Measurements from ENCODE around the gene NKIRAS1. TPM values are rescaled to one million over a fixed set of nuclear protein-coding genes. Genes with fewer than 3 reads are reported as not detected.
"Not testable (repeated sequence)": the region's sequence is repeated elsewhere in the genome, so short reads cannot be mapped to it uniquely, and the experiment has no call there.

The NKIRAS1 gene
- total and polyA plus RNA-seq, 3 experiments from 2014 or later = 5.3 to 7.2 (median 6.1) TPM

GRCh38 chr3:23923786-23924185 lies 7.0 kb upstream of the NKIRAS1 start:
- Mint-ChIP-seq H3K27me3 (peaks cover 0 to 2% of the 10 kb centered on the region in 2 donors), H3K27ac (peak overlapping the region in 2 of 8 donors; percentile 54 to 70), H3K4me3 (no peak overlapping the region), H3K4me1 (peaks cover 15 to 21% (median 20%) of the 10 kb centered on the region in 3 donors), H3K36me3 (peaks cover 0 to 44% (median 6%) of the 10 kb centered on the region in 3 donors), H3K9me3 (no peaks in the 10 kb centered on the region)
- Histone ChIP-seq H3K9me3 (ENCODE audit: low read length) (no peaks in the 10 kb centered on the region), H3K27ac (ENCODE audit: low read depth, low read length) (no peak overlapping the region), H3K4me1 (ENCODE audit: insufficient read depth, low read length) (peaks cover 4% of the 10 kb centered on the region), H3K4me3 (ENCODE audit: low read length) (no peak overlapping the region), H3K36me3 (ENCODE audit: insufficient read depth, low read length) (peaks cover 17% of the 10 kb centered on the region), H3K27me3 (ENCODE audit: insufficient read depth, low read length, poor library complexity, severe bottlenecking) (no peaks in the 10 kb centered on the region)
- ChIA-PET POLR2A (interaction anchor here (1.2 kb wide), 1 partner anchor 14 kb away, joined by 11 read pairs; no protein-coding TSS in a partner anchor), CTCF (no interaction called here)
- DNase-seq = no peak

DNA sequence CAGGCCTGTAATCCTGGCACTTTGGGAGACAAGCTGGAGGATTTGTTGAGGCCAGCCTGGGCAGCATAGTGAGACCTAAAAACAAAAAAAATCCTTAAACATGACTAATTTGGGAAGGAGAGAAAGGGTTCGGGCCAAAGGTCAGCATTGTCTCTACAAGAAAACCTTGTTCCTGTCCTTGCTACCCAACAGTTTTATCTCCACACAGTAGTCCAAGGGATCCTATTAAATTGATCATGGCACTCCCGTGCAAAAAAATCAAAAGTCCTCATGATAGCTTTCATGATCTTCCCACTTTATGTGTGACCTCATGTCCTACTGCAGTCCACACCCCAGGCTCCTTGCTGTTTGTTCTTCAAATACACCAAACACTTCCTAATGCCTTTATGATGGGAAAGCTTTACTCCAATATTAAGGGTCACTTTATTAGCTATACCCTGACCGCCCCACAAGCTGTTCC lies 4.3 kb upstream of the NKIRAS1 start:
- H3K9me3 ChIP-seq (ENCODE audit: low read length) = no peaks in the 10 kb centered on the region
- POLR2A ChIA-PET = no interaction called here
- H3K27ac ChIP-seq (ENCODE audit: low read depth, low read length) = no peak overlapping the region
- no peak overlapping the region for H3K4me3 ChIP-seq (ENCODE audit: low read length)
- H3K4me1 Mint-ChIP-seq = peaks cover 32 to 45% (median 36%) of the 10 kb centered on the region in 3 donors
- no peak for DNase-seq
- peaks cover 0 to 2% of the 10 kb centered on the region in 2 donors for H3K27me3 Mint-ChIP-seq
- peaks cover 20% of the 10 kb centered on the region for H3K36me3 ChIP-seq (ENCODE audit: insufficient read depth, low read length)
- CTCF ChIA-PET = interaction anchor here (0.8 kb wide), 1 partner anchor 16 kb away, joined by 3 read pairs; no protein-coding TSS in a partner anchor
- peaks cover 15% of the 10 kb centered on the region for H3K4me1 ChIP-seq (ENCODE audit: insufficient read depth, low read length)
- H3K4me3 Mint-ChIP-seq = peak overlapping the region in 1 of 7 donors; percentile 60
- H3K9me3 Mint-ChIP-seq = no peaks in the 10 kb centered on the region
- H3K27ac Mint-ChIP-seq = peak overlapping the region in 7 of 8 donors; percentile 14 to 96 (median 57)
- no peaks in the 10 kb centered on the region for H3K27me3 ChIP-seq (ENCODE audit: insufficient read depth, low read length, poor library complexity, severe bottlenecking)
- peaks cover 4 to 66% (median 18%) of the 10 kb centered on the region in 3 donors for H3K36me3 Mint-ChIP-seq

GRCh38 chr3:23920151-23920655 lies 3.4 kb upstream of the NKIRAS1 start:
- ChIA-PET POLR2A (no interaction called here), CTCF (no interaction called here)
- Mint-ChIP-seq H3K27me3 (peaks cover 0 to 5% of the 10 kb centered on the region in 2 donors), H3K4me1 (peaks cover 39 to 54% (median 45%) of the 10 kb centered on the region in 3 donors), H3K27ac (peak overlapping the region; percentile 12 to 96 (median 75)), H3K4me3 (peak overlapping the region in 4 of 7 donors; percentile 1 to 99 (median 44)), H3K9me3 (no peaks in the 10 kb centered on the region), H3K36me3 (peaks cover 4 to 66% (median 19%) of the 10 kb centered on the region in 3 donors)
- Histone ChIP-seq H3K4me1 (ENCODE audit: insufficient read depth, low read length) (peaks cover 24% of the 10 kb centered on the region), H3K27me3 (ENCODE audit: insufficient read depth, low read length, poor library complexity, severe bottlenecking) (no peaks in the 10 kb centered on the region), H3K4me3 (ENCODE audit: low read length) (no peak overlapping the region), H3K9me3 (ENCODE audit: low read length) (no peaks in the 10 kb centered on the region), H3K36me3 (ENCODE audit: insufficient read depth, low read length) (peaks cover 20% of the 10 kb centered on the region), H3K27ac (ENCODE audit: low read depth, low read length) (no peak overlapping the region)
- DNase-seq = no peak

DNA sequence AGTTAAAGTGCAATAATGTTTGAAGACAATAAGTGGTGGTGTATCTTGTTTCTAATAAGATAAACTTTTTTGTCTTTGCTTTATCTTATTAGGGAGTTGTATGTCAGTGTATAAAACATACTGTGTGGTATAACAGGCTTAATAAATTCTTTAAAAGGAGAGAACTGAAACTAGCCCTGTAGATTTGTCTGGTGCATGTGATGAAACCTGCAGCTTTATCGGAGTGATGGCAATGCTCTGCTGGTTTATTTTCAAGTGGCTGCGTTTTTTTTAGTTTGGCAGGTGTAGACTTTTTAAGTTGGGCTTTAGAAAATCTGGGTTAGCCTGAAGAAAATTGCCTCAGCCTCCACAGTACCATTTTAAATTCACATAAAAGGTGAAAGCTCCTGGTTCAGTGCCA lies 2.8 kb upstream of the NKIRAS1 start:
- H3K27me3 ChIP-seq (ENCODE audit: insufficient read depth, low read length, poor library complexity, severe bottlenecking) = no peaks in the 10 kb centered on the region
- peak overlapping the region in 4 of 7 donors; percentile 29 to 100 (median 79) for H3K4me3 Mint-ChIP-seq
- H3K4me1 Mint-ChIP-seq = peaks cover 39 to 60% (median 50%) of the 10 kb centered on the region in 3 donors
- no peaks in the 10 kb centered on the region for H3K9me3 ChIP-seq (ENCODE audit: low read length)
- H3K4me1 ChIP-seq (ENCODE audit: insufficient read depth, low read length) = peaks cover 28% of the 10 kb centered on the region
- peaks cover 20% of the 10 kb centered on the region for H3K36me3 ChIP-seq (ENCODE audit: insufficient read depth, low read length)
- no peaks in the 10 kb centered on the region for H3K9me3 Mint-ChIP-seq
- peak overlapping the region in 6 of 8 donors; percentile 12 to 96 (median 69) for H3K27ac Mint-ChIP-seq
- no peak overlapping the region for H3K27ac ChIP-seq (ENCODE audit: low read depth, low read length)
- peaks cover 0 to 5% of the 10 kb centered on the region in 2 donors for H3K27me3 Mint-ChIP-seq
- no peak overlapping the region for H3K4me3 ChIP-seq (ENCODE audit: low read length)
- no peak for DNase-seq
- H3K36me3 Mint-ChIP-seq = peaks cover 4 to 64% (median 19%) of the 10 kb centered on the region in 3 donors
- ChIA-PET POLR2A (interaction anchor here (3.2 kb wide), 1 partner anchor 27 kb away, joined by 31 read pairs; no protein-coding TSS in a partner anchor), CTCF (no interaction called here)

GRCh38 chr3:23918331-23918730 lies 1.5 kb upstream of the NKIRAS1 start:
- peaks cover 20% of the 10 kb centered on the region for H3K36me3 ChIP-seq (ENCODE audit: insufficient read depth, low read length)
- DNase-seq; H3K9me3 Mint-ChIP-seq; H3K27me3 ChIP-seq (ENCODE audit: insufficient read depth, low read length, poor library complexity, severe bottlenecking); H3K27me3 Mint-ChIP-seq; H3K9me3 ChIP-seq (ENCODE audit: low read length): not testable (repeated sequence)
- peaks cover 39 to 67% (median 57%) of the 10 kb centered on the region in 3 donors for H3K4me1 Mint-ChIP-seq
- peak overlapping the region; percentile 88 for H3K27ac ChIP-seq (ENCODE audit: low read depth, low read length)
- H3K36me3 Mint-ChIP-seq = peaks cover 4 to 62% (median 19%) of the 10 kb centered on the region in 3 donors
- peak overlapping the region; percentile 98 to 100 (median 99) for H3K4me3 Mint-ChIP-seq
- POLR2A ChIA-PET = interaction anchor here (0.6 to 3.4 kb wide), 7 partner anchors 21 to 1730 kb away, joined by 3 to 32 read pairs (median 6); no protein-coding TSS in a partner anchor
- H3K27ac Mint-ChIP-seq = peak overlapping the region; percentile 93 to 99 (median 98)
- CTCF ChIA-PET = interaction anchor here (1.5 to 2.6 kb wide), 3 partner anchors 23 to 30 kb away, joined by 3 to 8 read pairs (median 7); no protein-coding TSS in a partner anchor
- peaks cover 28% of the 10 kb centered on the region for H3K4me1 ChIP-seq (ENCODE audit: insufficient read depth, low read length)
- H3K4me3 ChIP-seq (ENCODE audit: low read length) = peak overlapping the region; percentile 94

- Histone ChIP-seq H3K4me3 (ENCODE audit: low read length) (peak overlapping the region; percentile 94), H3K4me1 (ENCODE audit: insufficient read depth, low read length) (peaks cover 28% of the 10 kb centered on the region), H3K27ac (ENCODE audit: low read depth, low read length) (peak overlapping the region; percentile 88), H3K36me3 (ENCODE audit: insufficient read depth, low read length) (peaks cover 20% of the 10 kb centered on the region)
- not testable (repeated sequence) for H3K9me3 Mint-ChIP-seq; H3K27me3 Mint-ChIP-seq; DNase-seq; H3K9me3 ChIP-seq (ENCODE audit: low read length); H3K27me3 ChIP-seq (ENCODE audit: insufficient read depth, low read length, poor library complexity, severe bottlenecking)
- ChIA-PET POLR2A (interaction anchor here (0.6 to 3.4 kb wide), 12 partner anchors 13 to 1866 kb away, joined by 3 to 32 read pairs (median 5); partner anchors contain the start of gene NGLY1), CTCF (interaction anchor here (1.5 to 2.6 kb wide), 3 partner anchors 23 to 29 kb away, joined by 3 to 8 read pairs (median 7); no protein-coding TSS in a partner anchor)
- H3K36me3 Mint-ChIP-seq = peaks cover 4 to 59% (median 19%) of the 10 kb centered on the region in 3 donors
- peaks cover 39 to 67% (median 57%) of the 10 kb centered on the region in 3 donors for H3K4me1 Mint-ChIP-seq
- peak overlapping the region; percentile 98 to 100 (median 99) for H3K4me3 Mint-ChIP-seq
- H3K27ac Mint-ChIP-seq = peak overlapping the region; percentile 93 to 99 (median 98)
Measured at GRCh38 chr3:23917679-23918303, 1.0 kb upstream of the NKIRAS1 start.

DNA sequence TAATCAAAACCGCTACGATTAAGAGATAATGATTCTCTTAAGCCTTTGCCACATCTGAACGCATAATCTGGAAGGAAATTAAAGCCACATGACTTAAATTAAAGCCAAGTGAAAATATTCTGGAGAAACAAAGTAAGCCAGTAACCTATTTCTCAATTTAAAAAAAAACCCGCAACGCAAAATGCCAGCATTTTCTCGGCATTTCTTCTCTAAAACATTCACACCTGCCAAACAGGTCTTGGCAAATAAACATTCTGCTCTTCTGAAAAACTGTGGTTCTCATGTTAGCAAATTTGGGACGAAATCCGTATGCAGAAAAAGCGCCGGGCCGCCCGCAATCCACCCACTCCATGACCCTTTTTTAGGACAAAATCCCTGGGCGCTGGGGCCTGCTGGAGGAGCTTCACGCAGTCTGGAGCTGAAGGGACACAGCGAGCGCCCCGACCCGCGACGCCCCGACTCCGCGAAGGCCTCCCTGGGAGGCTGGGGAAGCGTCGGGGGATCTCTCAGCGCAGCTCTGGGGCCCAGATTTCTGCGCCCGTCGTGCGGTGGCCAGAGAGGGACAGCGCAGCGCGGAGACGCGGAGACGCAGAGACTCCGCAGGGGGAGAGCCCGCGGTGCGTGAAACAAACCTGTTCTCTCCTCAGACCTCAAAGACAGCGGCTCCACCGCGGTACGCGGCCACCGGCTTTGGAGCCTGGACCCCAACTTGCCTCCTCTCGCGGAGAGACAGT lies 471 bp downstream of the NKIRAS1 start:
- Mint-ChIP-seq H3K27ac (peak overlapping the region; percentile 93 to 99 (median 98)), H3K27me3 (peaks cover 0 to 3% of the 10 kb centered on the region in 2 donors), H3K36me3 (peaks cover 4 to 47% (median 19%) of the 10 kb centered on the region in 3 donors), H3K4me3 (peak overlapping the region; percentile 98 to 100 (median 99)), H3K4me1 (peaks cover 41 to 70% (median 57%) of the 10 kb centered on the region in 3 donors), H3K9me3 (no peaks in the 10 kb centered on the region)
- POLR2A ChIA-PET = interaction anchor here (0.6 to 3.4 kb wide), 12 partner anchors 9 to 1867 kb away, joined by 3 to 32 read pairs (median 4); partner anchors contain the start of gene NGLY1
- peaks cover 28% of the 10 kb centered on the region for H3K4me1 ChIP-seq (ENCODE audit: insufficient read depth, low read length)
- DNase-seq = no peak
- CTCF ChIA-PET = interaction anchor here (0.7 to 2.6 kb wide), 7 partner anchors 11 to 80 kb away, joined by 3 to 8 read pairs (median 5); no protein-coding TSS in a partner anchor
- H3K4me3 ChIP-seq (ENCODE audit: low read length) = peak overlapping the region; percentile 94
- peak overlapping the region; percentile 88 for H3K27ac ChIP-seq (ENCODE audit: low read depth, low read length)
- H3K36me3 ChIP-seq (ENCODE audit: insufficient read depth, low read length) = peaks cover 20% of the 10 kb centered on the region
- H3K9me3 ChIP-seq (ENCODE audit: low read length) = no peaks in the 10 kb centered on the region
- H3K27me3 ChIP-seq (ENCODE audit: insufficient read depth, low read length, poor library complexity, severe bottlenecking) = no peaks in the 10 kb centered on the region
